GM06990 (cell line): ENCODE data around the gene FOXF1.

Experiments
- DNase-seq: peaks from one replicate; pipeline ENCODE4 v3.0.0-alpha.2; 2011; ENCODE audit not compliant: insufficient read length; ENCODE audit errors: extremely low read depth
- H3K27me3 ChIP-seq: replicated peaks from 2 replicates; pipeline ENCODE4 v1.6.0; 2011; ENCODE audit warnings: low read length; ENCODE audit not compliant: control insufficient read depth, insufficient read depth
- H3K36me3 ChIP-seq: 2 replicates; pipeline ENCODE4 v1.5.1; 2011; ENCODE audit warnings: low read length; ENCODE audit not compliant: control insufficient read depth, insufficient read depth
- H3K4me3 ChIP-seq: replicated peaks from 2 replicates; pipeline ENCODE4 v1.5.1; 2011; ENCODE audit warnings: low read depth, mild to moderate bottlenecking, control low read depth, low read length
- TF ChIP-seq, protein P1 (sequence below): IDR thresholded peaks from 2 replicates; pipeline ENCODE4 v1.5.1; 2011; ENCODE audit warnings: low read length, control low read depth, mild to moderate bottlenecking, inconsistent platforms; ENCODE audit not compliant: insufficient read depth, poor library complexity, severe bottlenecking

FOXF1 gene

DNA sequence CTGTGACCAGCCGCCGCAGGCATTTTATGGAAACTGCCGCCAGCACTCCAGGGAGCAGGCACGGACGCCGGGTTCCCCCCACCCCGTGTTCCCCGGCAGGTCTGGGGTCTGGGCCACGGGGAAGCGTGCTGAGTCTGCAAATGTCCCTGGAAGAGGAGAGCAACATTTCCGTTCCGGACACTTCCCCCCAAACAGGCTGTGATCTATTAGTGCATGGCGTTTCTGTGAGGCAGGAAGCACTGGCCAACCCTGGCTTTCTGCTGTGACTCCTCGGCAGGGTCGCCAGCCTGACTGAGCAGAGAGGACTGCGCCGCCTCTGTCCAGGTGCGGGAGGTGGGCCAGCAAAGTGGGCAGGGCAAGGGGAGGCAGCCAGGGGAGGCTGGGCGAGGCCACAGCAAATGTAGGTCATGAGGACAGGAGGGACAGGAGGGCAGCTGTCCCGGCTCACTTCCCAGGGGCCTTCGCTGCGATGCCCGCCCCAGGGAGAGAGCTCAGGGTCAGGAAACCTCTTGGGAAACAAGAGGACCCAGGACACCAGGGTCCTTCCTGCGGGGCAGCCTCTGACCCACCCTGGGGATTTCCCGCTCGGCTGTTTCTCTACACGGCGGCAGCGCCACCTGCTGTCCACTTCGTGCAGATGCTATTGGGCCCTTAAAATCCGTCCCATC is 9.5 kb downstream of the FOXF1 start:
- no peaks in the 10 kb centered on the region for H3K36me3 ChIP-seq
- TF ChIP-seq, protein P1, sequence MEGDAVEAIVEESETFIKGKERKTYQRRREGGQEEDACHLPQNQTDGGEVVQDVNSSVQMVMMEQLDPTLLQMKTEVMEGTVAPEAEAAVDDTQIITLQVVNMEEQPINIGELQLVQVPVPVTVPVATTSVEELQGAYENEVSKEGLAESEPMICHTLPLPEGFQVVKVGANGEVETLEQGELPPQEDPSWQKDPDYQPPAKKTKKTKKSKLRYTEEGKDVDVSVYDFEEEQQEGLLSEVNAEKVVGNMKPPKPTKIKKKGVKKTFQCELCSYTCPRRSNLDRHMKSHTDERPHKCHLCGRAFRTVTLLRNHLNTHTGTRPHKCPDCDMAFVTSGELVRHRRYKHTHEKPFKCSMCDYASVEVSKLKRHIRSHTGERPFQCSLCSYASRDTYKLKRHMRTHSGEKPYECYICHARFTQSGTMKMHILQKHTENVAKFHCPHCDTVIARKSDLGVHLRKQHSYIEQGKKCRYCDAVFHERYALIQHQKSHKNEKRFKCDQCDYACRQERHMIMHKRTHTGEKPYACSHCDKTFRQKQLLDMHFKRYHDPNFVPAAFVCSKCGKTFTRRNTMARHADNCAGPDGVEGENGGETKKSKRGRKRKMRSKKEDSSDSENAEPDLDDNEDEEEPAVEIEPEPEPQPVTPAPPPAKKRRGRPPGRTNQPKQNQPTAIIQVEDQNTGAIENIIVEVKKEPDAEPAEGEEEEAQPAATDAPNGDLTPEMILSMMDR: peak; percentile 87
- no peak for DNase-seq
- H3K4me3 ChIP-seq: no peak overlapping the region
- H3K27me3 ChIP-seq: no peaks in the 10 kb centered on the region; the same call in 1 of the 2 replicates

DNA sequence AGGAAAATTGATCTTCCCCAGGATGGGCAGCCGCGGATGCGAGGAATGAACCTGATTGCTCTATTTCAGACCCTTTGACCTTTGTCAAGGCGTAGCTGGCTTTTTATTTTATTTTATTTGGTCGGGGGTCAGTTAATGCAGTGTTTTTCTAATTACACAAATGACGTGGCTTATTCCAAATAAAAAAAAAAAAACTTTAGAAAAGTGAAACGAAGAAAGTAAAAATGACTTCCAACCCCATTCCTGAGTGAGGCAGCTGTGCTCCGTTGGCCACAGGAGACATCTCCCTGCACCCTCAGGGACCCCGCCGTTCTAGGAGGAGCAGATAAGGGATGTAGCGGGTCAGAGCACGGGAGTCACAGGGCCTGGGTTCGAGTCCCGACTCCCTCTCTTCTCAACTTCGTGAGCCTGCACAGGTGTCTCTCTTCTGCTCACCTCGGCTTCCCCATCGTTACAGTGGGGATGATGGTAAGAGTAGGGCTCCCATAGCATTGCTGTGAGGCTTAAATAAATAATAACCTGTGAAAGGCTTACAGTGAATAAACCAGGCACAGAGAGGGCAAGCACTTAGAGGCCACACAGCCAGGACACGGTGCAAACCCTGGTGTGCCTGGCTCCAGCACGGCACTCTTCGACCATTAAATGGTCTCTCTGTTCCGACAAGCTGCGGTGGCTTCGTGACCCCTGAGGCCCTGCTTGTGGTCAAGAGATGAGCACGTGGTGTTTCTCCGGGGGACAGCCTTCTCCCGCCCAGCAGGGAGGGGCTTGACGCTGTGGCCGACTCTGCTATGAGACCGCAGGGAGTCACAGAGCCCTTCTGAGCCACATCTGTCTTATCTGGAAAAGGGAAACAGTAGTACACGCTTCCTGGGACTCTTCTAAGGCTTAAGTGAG is 10.2 kb downstream of the FOXF1 start:
- no peak for DNase-seq
- TF ChIP-seq, protein P1: no peak
- H3K36me3 ChIP-seq: no peaks in the 10 kb centered on the region
- H3K27me3 ChIP-seq: no peaks in the 10 kb centered on the region; the same call in 1 of the 2 replicates
- no peak overlapping the region for H3K4me3 ChIP-seq

DNA sequence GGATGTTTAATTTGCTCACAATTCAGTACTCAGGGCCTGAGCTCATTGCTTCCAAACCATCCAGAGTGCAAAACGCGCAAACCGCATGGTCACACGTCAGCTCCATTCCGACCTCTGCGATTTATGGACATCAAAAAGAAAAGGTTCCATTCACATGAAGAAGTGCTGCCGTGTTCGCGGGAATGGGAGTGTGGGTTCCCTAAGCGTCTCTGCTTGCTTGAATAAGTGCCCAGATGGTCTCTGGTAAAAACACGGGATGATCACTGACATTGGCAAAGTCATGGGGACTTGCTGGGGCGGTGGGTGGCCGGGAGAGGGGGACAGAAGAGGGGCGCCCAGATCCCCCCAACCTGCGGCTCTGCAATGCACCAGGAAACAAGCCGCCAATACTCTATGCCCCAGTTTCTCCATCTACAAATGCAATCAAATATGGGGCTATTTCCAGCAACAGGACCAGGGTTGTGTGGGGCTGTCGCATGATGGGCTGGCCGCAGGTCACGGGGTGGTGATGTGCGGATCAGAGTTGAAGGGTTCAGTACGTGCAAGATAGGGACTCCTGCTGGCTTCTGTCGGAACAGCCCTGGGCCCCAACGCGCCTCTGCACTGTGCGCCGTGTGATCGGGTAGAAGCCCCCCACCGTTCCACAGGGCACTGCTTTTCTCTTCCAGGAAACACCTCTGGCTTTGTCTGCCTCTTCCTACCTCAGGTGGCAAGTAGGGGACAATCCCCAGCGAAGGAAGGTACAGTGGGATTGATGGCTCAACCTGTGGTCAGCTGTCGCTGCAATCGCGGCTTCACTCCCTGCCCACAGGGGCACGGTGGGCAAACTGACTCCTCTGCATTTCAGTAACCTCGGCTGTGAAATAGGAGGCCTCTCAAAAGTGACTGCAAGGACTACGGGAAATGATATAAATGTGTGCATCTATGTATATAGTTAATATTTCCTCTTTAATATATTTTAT is 11.2 kb downstream of the FOXF1 start:
- no peak for DNase-seq

DNA sequence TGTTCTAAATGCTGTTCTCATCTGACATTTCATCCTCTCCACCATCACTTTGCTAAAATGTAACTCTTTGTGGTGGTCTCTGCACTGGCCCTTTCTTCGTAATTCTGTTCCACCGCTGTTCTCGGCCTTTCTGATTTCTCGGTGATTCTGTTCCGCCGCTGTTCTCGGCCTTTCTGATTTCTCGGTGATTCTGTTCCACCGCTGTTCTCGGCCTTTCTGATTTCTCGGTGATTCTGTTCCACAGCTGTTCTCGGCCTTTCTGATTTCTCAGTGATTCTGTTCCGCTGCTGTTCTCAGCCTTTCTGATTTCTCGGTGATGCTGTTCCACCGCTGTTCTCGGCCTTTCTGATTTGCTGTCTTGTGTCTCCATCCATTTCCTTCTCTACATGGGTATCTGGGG is 12.3 kb downstream of the FOXF1 start:
- no peaks in the 10 kb centered on the region; the same call in 1 of the 2 replicates for H3K27me3 ChIP-seq
- H3K4me3 ChIP-seq: no peak overlapping the region
- TF ChIP-seq, protein P1: no peak
- H3K36me3 ChIP-seq: no peaks in the 10 kb centered on the region
- no peak for DNase-seq

More for the DNA sequence above, 11.2 kb downstream of the FOXF1 start:
- H3K36me3 ChIP-seq: no peaks in the 10 kb centered on the region
- no peak overlapping the region for H3K4me3 ChIP-seq
- TF ChIP-seq, protein P1: no peak
- no peaks in the 10 kb centered on the region; the same call in 1 of the 2 replicates for H3K27me3 ChIP-seq

DNA sequence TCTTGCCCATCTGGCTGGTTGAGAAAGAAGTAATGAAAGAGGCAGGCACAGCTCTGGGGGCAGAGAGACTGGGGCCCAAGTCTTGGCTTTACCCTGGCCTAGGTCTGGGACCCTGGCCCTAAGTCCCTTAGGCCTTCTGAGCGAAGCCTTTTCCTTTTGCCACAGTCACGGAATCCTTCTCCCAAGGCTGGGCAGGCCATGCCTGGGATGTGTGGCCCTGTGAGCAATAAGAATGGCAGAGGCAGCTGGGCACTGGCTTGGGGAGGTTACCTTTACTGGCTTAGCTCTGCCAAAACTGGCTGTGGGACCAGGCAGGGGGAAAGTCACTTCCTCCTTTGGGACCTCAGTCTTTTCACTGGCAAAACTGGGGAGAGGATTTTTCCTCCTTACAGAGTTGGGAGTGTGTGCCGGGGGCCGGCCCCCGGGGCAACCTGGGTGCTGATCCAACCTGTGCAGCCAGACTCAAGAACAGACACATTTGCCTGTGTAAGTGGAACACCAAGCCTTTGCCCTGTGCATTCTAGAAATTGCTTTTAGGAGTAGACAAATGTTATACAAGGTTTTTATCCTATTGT is 12.9 kb downstream of the FOXF1 start:
- TF ChIP-seq, protein P1: no peak
- no peak for DNase-seq
- Histone ChIP-seq H3K36me3 (no peaks in the 10 kb centered on the region), H3K4me3 (no peak overlapping the region), H3K27me3 (no peaks in the 10 kb centered on the region)
